Ectodermal cell (in vitro differentiated cells): ENCODE results near the gene NANOGP8.

Experiments used
- H3K27ac ChIP-seq: 2 replicates; pipeline ENCODE4 v1.7.0; 2013; ENCODE audit warnings: mild to moderate bottlenecking, low read depth, low read length; ENCODE audit not compliant: insufficient read depth, poor library complexity, severe bottlenecking
- H3K27me3 ChIP-seq: 2 replicates; pipeline ENCODE4 v1.7.0; 2013; ENCODE audit warnings: mild to moderate bottlenecking, low read length; ENCODE audit not compliant: insufficient read depth, control insufficient read depth, poor library complexity, severe bottlenecking
- H3K36me3 ChIP-seq: one replicate; pipeline ENCODE4 v1.7.0; 2013; ENCODE audit warnings: low read length; ENCODE audit not compliant: control insufficient read depth, insufficient read depth
- H3K4me1 ChIP-seq: one replicate; pipeline ENCODE4 v1.7.0; 2013; ENCODE audit warnings: low read length; ENCODE audit not compliant: control insufficient read depth, insufficient read depth
- H3K4me3 ChIP-seq: 2 replicates; pipeline ENCODE4 v1.7.0; 2013; ENCODE audit warnings: low read depth, low read length, control low read depth; ENCODE audit not compliant: insufficient read depth
- H3K9me3 ChIP-seq: 2 replicates; pipeline ENCODE4 v1.7.0; 2013; ENCODE audit warnings: mild to moderate bottlenecking, low read length, moderate library complexity; ENCODE audit not compliant: control insufficient read depth
- WGBS, 2 experiments: methylation state at CpG; one replicate each; pipeline ENCODE4 v1.1.7; 2013; ENCODE audit warnings: missing lambda C conversion rate in 2 of 2; 5-methylcytosine and 5-hydroxymethylcytosine counted together

The NANOGP8 gene

DNA sequence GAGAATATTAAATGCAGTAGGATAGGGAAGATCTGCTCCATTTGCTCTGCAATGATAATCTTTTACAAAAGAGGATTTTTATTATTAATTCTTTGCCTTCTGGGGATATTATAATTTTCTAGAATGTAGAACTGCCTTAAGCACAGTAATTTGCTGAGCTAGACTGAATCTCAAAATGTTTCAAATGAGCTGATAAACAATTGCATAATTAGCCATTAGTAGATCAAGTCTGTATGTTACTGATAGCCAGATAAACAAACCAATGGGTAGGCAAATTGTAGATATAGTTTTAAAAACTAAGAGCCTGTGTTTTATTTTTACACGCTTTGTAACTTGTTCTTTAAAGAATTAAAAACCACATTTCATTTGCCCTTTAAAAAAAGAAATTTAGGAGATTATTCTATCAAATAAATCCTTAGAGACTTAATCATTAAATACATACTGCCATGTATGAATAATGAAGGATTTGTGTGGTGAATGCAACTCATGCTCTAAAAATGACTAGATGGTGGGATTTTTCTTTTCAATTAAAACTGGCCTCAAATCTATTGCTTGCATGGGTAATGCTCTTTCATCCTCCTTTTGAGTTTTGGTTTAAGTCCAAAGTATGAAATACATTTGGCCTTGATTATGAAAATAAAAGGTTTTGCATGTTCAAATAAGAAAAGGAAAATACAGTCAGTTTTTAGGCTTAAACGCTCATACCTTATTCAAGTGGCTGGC lies 32.6 kb upstream of the NANOGP8 start:
- no peaks in the 10 kb centered on the region for H3K27me3 ChIP-seq
- no peaks in the 10 kb centered on the region for H3K4me1 ChIP-seq
- no peaks in the 10 kb centered on the region for H3K36me3 ChIP-seq
- no peak overlapping the region for H3K27ac ChIP-seq
- 88 to 100% methylated on average over 1 of the region's 2 CpGs for WGBS, 2 experiments
- no peaks in the 10 kb centered on the region for H3K9me3 ChIP-seq
- H3K4me3 ChIP-seq = no peak overlapping the region

DNA sequence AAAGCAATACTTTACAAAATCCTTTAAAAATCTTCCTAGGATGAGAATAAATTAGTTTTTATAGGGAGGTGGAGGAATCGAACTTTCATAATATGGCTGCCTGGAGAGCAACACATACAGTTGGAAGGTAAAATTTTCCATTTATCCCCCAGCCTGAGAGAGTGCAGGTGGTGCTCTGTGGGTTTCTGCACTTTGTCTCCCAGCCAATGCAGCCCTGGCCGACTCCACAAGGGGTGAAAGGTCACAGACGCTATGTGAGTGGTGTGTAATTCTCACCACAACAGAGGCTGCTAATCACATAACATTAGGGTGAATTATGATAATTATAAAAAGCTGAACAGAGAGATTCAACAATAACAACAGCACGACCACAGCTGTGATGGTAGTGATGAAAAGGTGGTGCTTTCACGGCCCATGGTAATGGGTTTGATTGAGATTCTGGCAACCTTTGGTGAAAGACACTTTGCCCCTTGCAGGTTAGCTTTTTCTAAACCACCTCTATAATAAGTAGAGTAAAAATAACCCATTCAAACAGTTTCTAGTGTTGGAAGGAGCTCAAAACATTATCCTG lies 30.1 kb upstream of the NANOGP8 start:
- Histone ChIP-seq H3K4me3 (no peak overlapping the region), H3K36me3 (no peaks in the 10 kb centered on the region), H3K4me1 (no peaks in the 10 kb centered on the region), H3K27ac (no peak overlapping the region), H3K9me3 (no peaks in the 10 kb centered on the region), H3K27me3 (no peaks in the 10 kb centered on the region)
- WGBS, 2 experiments = 50 to 76% methylated on average over 1 to 5 of the region's 5 CpGs

DNA sequence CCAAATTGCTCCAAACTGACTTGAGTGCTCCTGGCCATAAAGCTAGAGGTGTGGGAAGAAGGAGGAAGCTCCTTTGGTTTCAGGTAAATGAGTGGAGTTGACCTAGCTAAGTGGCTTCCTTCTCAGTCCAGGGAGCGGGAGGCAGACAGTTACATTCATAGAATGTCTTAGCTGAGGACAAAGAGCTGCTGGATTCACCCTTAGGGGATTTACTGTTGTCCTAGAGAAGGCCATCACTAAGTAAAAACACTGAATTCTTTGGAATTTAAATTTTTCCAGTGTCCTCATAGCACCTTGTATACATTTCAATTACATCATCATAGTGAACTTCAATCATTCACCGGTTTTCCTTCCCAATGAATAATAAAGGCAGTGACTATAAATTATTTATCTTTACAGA lies 27.3 kb upstream of the NANOGP8 start:
- 86 to 95% methylated on average over 1 to 2 of the region's 2 CpGs for WGBS, 2 experiments
- H3K27me3 ChIP-seq = no peaks in the 10 kb centered on the region
- no peaks in the 10 kb centered on the region for H3K4me1 ChIP-seq
- H3K27ac ChIP-seq = no peak overlapping the region
- no peak overlapping the region for H3K4me3 ChIP-seq
- no peaks in the 10 kb centered on the region for H3K36me3 ChIP-seq
- H3K9me3 ChIP-seq = no peaks in the 10 kb centered on the region

DNA sequence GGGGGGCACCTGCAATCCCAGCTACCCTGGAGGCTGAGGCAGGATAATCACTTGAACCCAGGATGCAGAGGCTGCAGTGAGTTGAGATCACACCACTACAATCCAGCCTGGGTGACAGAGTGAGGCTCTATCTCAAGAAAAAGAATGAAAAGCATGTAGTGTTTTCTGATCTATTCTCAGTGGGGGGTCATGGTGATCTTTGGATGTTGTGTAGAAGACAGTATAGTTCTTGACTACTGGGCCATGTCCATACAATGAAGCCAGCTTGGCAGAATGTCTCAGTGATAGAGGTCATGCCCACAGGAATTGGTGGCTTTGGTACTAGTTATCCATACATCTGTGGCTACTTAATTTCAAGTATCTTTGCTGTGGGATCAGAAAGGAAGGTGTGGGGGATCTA lies 26.8 kb upstream of the NANOGP8 start:
- H3K9me3 ChIP-seq = no peaks in the 10 kb centered on the region
- no peaks in the 10 kb centered on the region for H3K36me3 ChIP-seq
- no peak overlapping the region for H3K4me3 ChIP-seq
- no peaks in the 10 kb centered on the region for H3K27me3 ChIP-seq
- no peaks in the 10 kb centered on the region for H3K4me1 ChIP-seq
- H3K27ac ChIP-seq = no peak overlapping the region

DNA sequence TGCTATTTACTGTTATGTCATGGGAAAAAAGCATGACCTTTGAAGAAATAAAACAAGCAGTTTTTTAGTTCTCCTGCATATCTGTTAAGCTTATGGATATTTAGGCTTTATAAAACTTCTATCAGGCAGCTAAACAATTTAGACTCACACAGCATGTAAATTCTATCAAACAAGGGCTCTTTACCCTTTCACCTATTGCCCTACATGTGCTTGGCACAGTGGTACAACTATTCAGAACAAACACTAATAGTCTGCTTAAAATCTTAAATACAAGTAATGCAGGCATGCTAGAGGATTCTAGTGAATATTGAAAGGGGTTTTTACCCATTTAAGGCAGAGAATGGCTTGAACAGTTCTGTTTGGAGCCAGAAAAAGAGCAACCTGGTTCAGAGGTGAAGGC lies 23.4 kb upstream of the NANOGP8 start:
- H3K9me3 ChIP-seq = no peaks in the 10 kb centered on the region
- no peak overlapping the region for H3K27ac ChIP-seq
- no peak overlapping the region for H3K4me3 ChIP-seq
- no peaks in the 10 kb centered on the region for H3K4me1 ChIP-seq
- H3K36me3 ChIP-seq = no peaks in the 10 kb centered on the region
- no peaks in the 10 kb centered on the region for H3K27me3 ChIP-seq

DNA sequence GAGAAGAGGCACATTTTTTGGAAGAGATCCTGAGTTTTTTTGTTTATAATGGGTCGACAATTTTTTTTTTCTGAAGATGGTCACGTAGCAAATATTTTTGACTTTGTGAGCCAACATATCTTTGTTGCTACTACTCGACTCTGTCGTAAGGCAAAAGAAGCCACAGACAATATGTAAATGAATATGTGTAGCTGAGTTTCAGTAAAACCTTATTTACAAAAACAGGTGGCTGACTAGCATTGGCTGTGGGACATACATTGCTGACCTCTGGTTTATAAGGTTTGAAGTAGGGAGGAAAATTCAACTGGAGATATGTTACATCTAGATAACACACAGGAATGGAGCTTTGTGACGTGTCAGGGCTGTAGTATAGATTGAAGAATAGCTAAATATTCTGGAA lies 22.5 kb upstream of the NANOGP8 start:
- 96% methylated on average over 5 of the region's 5 CpGs for whole genome bisulfite sequencing, 2 experiments

DNA sequence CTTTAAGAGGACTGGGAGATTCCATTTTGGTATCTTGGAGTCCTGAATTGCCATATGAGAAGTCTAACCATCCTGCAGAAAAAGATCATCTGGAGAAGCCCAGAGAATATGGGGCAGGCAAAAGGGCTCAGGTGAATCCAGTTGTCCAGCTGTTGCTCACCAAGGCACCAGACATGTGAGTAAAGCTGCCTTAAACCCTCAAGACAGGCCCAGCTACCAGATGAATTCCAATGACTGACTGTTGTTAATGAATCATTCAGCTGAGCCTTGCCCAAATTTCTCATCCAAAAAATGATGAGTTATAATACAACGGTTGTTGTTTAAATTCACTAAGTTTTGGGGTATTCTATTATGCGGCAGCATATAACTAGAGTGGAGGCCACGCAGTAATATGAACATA lies 22.0 kb upstream of the NANOGP8 start:
- no peak overlapping the region for H3K27ac ChIP-seq
- no peaks in the 10 kb centered on the region for H3K36me3 ChIP-seq
- no peak overlapping the region for H3K4me3 ChIP-seq
- WGBS, 2 experiments = 100% methylated on average over 2 to 3 of the region's 3 CpGs
- no peaks in the 10 kb centered on the region for H3K27me3 ChIP-seq
- H3K4me1 ChIP-seq = no peaks in the 10 kb centered on the region
- H3K9me3 ChIP-seq = no peaks in the 10 kb centered on the region

More for the DNA sequence above, 22.5 kb upstream of the NANOGP8 start:
- Histone ChIP-seq H3K9me3 (no peaks in the 10 kb centered on the region), H3K27me3 (no peaks in the 10 kb centered on the region), H3K4me1 (no peaks in the 10 kb centered on the region), H3K36me3 (no peaks in the 10 kb centered on the region), H3K4me3 (no peak overlapping the region), H3K27ac (no peak overlapping the region)

DNA sequence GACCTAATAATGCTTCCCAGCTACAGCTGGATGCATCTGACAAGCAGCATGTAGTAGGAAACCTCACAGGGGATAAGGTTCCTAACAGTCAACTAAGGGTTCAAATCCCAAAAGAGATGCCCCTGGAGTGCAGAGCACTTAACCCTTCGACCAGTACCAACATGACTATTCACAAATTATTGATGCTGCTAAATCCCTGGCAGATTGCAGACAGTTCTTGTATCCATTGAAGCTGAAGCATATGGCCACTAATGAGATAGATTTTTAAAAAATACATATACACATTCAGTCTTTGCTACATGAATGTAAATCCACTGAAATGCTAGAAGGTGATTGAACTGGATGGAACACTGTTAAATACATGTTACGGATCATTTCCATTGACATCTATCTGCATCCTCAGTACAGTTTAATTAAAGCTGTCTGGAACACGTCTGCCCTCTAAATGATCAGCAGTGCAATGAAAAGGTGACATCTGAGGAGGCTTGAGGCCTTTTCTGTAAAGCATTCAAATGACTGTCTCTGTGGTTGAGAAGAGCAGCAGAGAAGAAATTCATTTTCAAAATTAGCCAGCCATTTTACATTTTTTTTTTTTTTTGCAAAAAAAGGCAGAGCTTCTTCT lies 19.5 kb upstream of the NANOGP8 start:
- no peaks in the 10 kb centered on the region for H3K27me3 ChIP-seq
- WGBS, 2 experiments = 90 to 94% methylated on average over 3 of the region's 3 CpGs
- H3K9me3 ChIP-seq = no peaks in the 10 kb centered on the region
- no peak overlapping the region for H3K4me3 ChIP-seq
- H3K36me3 ChIP-seq = no peaks in the 10 kb centered on the region
- no peaks in the 10 kb centered on the region for H3K4me1 ChIP-seq
- H3K27ac ChIP-seq = no peak overlapping the region

DNA sequence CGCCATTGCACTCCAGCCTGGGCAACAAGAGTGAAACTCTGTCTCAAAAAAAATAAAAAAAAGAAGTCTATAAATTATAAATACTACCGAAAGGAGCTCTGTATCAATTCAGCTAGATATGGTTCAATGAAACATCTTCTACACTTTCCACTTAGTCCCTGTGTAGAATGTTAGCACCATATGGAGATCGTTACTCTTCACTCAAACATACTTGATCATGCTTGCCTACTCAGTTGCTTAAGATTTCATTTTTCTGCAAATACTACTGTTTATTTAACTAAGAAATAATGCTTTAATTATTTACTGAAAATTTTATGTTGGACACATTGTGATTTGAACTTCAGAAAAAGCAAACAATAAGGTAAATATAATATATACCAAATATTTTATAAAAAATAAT lies 17.1 kb upstream of the NANOGP8 start:
- Histone ChIP-seq H3K36me3 (no peaks in the 10 kb centered on the region), H3K4me1 (no peaks in the 10 kb centered on the region), H3K27ac (no peak overlapping the region), H3K9me3 (no peaks in the 10 kb centered on the region), H3K4me3 (no peak overlapping the region), H3K27me3 (no peaks in the 10 kb centered on the region)
- WGBS, 2 experiments = 91 to 96% methylated on average over 2 to 3 of the region's 3 CpGs

DNA sequence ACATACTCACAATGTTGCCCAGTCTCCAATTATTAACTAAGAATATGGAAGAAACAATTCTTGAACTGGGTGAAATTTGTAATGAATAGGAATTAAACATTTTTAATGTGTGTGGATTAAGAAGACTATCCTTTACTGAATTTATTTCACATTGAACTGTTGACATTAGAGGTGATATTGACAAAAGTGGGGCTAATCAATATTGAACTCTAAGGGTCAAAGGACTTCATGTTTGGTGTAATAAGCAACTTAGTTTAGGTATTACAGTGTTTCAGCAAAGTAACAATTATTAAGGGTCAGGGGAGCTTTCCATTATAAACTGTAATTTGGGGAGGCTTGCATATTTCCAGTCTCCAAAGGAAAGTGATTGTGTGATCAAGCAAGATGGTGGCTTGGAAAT lies 16.2 kb upstream of the NANOGP8 start:
- Histone ChIP-seq H3K9me3 (no peaks in the 10 kb centered on the region), H3K4me1 (no peaks in the 10 kb centered on the region), H3K27me3 (no peaks in the 10 kb centered on the region), H3K4me3 (no peak overlapping the region), H3K27ac (no peak overlapping the region), H3K36me3 (no peaks in the 10 kb centered on the region)
